ENCODE results near the gene EDN1. TPM values are rescaled to one million over a fixed set of nuclear protein-coding genes. Genes with fewer than 3 reads are reported as not detected.

EDN1 gene
- total and polyA plus RNA-seq, 10 of the 15 experiments (the other 5 are each of a cell fraction or from before 2014, with no cell fraction given), result 2.0 to 6.6 (median 3.1) TPM

DNA sequence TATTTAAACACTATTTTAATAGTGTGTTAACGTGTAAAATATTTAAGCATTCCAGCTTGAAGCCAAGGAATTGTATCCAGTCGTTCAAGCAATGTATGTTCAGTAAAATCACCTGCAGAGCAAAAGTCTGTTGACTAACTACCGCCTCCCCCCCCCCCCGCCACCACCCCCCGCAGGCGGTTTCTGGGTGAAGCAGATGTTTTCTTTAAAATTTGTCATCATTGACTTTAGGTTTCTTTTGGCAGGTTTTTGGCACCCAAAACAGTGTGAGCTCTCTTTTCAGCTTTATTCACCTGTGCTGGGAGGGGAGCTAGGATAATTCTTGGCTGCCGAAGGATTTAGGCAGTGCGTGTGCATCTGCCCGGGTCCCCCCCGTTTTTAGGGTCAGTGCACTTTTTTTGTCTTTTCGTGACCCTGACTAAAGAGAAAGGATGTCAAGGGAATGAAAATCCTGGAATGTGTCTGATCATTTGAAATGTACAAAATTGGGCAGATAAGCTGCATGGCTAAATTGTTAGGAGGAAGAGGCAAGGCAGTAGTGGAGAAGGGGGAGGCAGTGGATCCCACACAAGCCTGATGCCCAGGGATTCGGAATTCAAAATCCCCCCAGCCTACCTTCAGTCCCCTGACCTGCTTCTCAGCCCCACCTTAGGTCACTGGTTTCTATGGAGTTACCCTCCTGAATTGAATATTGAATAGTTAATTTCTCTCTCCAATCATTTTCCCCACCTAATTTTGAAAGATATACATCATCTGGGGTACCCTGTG is 1.1 kb downstream of the EDN1 start:
- Histone ChIP-seq H3K27me3 (replicated peaks in 1 of 2; ENCODE audit: control insufficient read depth in 2 of 2, insufficient read depth in 2 of 2, low read length in 1 of 2) (no peaks in the 10 kb centered on the region), H3K27ac (ENCODE audit: control insufficient read depth, insufficient read depth) (peak overlapping the region; percentile 20; the same call in 1 of the 2 replicates), H3K4me2 (ENCODE audit: control insufficient read depth, insufficient read depth) (peak overlapping the region; percentile 98), H3K4me1 (ENCODE audit: control insufficient read depth, insufficient read depth, low read length) (peaks cover 8% of the 10 kb centered on the region), H3K36me3 (ENCODE audit: control insufficient read depth in 2 of 2, insufficient read depth in 2 of 2, low read length in 1 of 2) (no peaks in the 10 kb centered on the region), H3K4me3 (peak overlapping the region; percentile 88), H2AFZ (ENCODE audit: control insufficient read depth, low read depth, low read length) (no peak overlapping the region; the same call in 1 of the 2 replicates), H3K9me3 (replicated peaks; ENCODE audit: control insufficient read depth, insufficient read depth, low read length) (no peaks in the 10 kb centered on the region), H4K20me1 (ENCODE audit: control insufficient read depth, insufficient read depth) (no peaks in the 10 kb centered on the region), H3K9ac (ENCODE audit: control insufficient read depth, insufficient read depth, low read length) (peak overlapping the region; percentile 40; the same call in 1 of the 2 replicates), H3K79me2 (ENCODE audit: control insufficient read depth, insufficient read depth, low read length) (peaks cover 13% of the 10 kb centered on the region)
- ChIA-PET RAD21 (ENCODE audit: unreplicated experiment) (interaction anchor here (0.5 to 10.0 kb wide), 61 partner anchors 11 to 795 kb away, joined by 3 to 384 read pairs (median 6); no protein-coding TSS in a partner anchor), CTCF (interaction anchor here (0.6 to 8.6 kb wide), 48 partner anchors 9 to 708 kb away, joined by 3 to 403 read pairs (median 6); no protein-coding TSS in a partner anchor), SMC1A (ENCODE audit: uncharacterized antibody, unreplicated experiment) (interaction anchor here (0.6 to 7.4 kb wide), 71 partner anchors 11 to 709 kb away, joined by 3 to 382 read pairs (median 4); no protein-coding TSS in a partner anchor), POLR2A (interaction anchor here (0.7 to 4.3 kb wide), 14 partner anchors 41 to 693 kb away, joined by 3 to 27 read pairs (median 6); no protein-coding TSS in a partner anchor)
- DNase-seq (ENCODE audit: low read depth, low spot score) (no peak), FAIRE-seq (no peak), ATAC-seq (peak; percentile 3; the same call in 2 of the 3 replicates)
- WGBS (ENCODE audit: insufficient coverage, insufficient replicate concordance, low lambda C conversion rate, missing lambda C conversion rate), result 51% methylated on average over 11 of the region's 12 CpGs
- in situ Hi-C loops (cut with MboI) (loop anchor here (5.0 kb wide), 1 partner anchor 639 kb away; no protein-coding TSS in a partner anchor), intact Hi-C loops (cut with micrococcal nuclease; ENCODE audit: unreplicated experiment) (loop anchor here (5.0 kb wide), 5 partner anchors 91 to 601 kb away; partner anchors contain the start of gene HIVEP1)
- BruUV-seq (replicated peaks), result no TSS peak
- TF ChIP-seq NBN (IDR thresholded peaks at IDR 0.05) (no peak), EGR1 (IDR thresholded peaks at IDR 0.05; ENCODE audit: borderline replicate concordance in 1 of 2, low read depth in 2 of 2, low read length in 2 of 2) (no peak), BRCA1 (IDR thresholded peaks at IDR 0.05; ENCODE audit: low read depth, low read length) (no peak), RAD21 (IDR thresholded peaks at IDR 0.05; ENCODE audit: insufficient read depth, low read depth, low read length) (no peak), HCFC1 (IDR thresholded peaks at IDR 0.05; ENCODE audit: low read length) (no peak), WRNIP1 (IDR thresholded peaks at IDR 0.05; ENCODE audit: borderline replicate concordance, low read depth, low read length) (0 out of 2 replicates have a peak, but pooled peaks have one; percentile 58)
- TF ChIP-seq, protein P1, sequence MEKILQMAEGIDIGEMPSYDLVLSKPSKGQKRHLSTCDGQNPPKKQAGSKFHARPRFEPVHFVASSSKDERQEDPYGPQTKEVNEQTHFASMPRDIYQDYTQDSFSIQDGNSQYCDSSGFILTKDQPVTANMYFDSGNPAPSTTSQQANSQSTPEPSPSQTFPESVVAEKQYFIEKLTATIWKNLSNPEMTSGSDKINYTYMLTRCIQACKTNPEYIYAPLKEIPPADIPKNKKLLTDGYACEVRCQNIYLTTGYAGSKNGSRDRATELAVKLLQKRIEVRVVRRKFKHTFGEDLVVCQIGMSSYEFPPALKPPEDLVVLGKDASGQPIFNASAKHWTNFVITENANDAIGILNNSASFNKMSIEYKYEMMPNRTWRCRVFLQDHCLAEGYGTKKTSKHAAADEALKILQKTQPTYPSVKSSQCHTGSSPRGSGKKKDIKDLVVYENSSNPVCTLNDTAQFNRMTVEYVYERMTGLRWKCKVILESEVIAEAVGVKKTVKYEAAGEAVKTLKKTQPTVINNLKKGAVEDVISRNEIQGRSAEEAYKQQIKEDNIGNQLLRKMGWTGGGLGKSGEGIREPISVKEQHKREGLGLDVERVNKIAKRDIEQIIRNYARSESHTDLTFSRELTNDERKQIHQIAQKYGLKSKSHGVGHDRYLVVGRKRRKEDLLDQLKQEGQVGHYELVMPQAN (conservative IDR thresholded peaks at IDR 0.05), result no peak
- TF ChIP-seq, protein P2, sequence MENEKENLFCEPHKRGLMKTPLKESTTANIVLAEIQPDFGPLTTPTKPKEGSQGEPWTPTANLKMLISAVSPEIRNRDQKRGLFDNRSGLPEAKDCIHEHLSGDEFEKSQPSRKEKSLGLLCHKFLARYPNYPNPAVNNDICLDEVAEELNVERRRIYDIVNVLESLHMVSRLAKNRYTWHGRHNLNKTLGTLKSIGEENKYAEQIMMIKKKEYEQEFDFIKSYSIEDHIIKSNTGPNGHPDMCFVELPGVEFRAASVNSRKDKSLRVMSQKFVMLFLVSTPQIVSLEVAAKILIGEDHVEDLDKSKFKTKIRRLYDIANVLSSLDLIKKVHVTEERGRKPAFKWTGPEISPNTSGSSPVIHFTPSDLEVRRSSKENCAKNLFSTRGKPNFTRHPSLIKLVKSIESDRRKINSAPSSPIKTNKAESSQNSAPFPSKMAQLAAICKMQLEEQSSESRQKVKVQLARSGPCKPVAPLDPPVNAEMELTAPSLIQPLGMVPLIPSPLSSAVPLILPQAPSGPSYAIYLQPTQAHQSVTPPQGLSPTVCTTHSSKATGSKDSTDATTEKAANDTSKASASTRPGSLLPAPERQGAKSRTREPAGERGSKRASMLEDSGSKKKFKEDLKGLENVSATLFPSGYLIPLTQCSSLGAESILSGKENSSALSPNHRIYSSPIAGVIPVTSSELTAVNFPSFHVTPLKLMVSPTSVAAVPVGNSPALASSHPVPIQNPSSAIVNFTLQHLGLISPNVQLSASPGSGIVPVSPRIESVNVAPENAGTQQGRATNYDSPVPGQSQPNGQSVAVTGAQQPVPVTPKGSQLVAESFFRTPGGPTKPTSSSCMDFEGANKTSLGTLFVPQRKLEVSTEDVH (IDR thresholded peaks at IDR 0.05; ENCODE audit: low read depth, partially characterized antibody), result no peak
